ENCODE data around the gene RABEP1.

The RABEP1 gene

GRCh38 chr17:5391678-5392077 lies 109.6 kb downstream of the RABEP1 start:
- Histone ChIP-seq H3K9ac (ENCODE audit: low read depth in 1 of 2, low read length in 2 of 2) (no peak overlapping the region), H3K27ac (ENCODE audit: low read depth, low read length) (no peak overlapping the region), H3K4me3 (ENCODE audit: low read depth in 1 of 2, low read length in 2 of 2) (no peak overlapping the region), H3K27me3 (ENCODE audit: control insufficient read depth in 1 of 2, insufficient read depth in 2 of 2, low read length in 2 of 2) (no peaks in the 10 kb centered on the region), H3K9me3 (ENCODE audit: control insufficient read depth in 1 of 2, low read length in 2 of 2) (no peaks in the 10 kb centered on the region), H3K4me1 (ENCODE audit: control insufficient read depth in 1 of 2, insufficient read depth in 2 of 2, low read length in 2 of 2) (no peaks in the 10 kb centered on the region), H3K36me3 (ENCODE audit: control insufficient read depth in 1 of 2, insufficient read depth in 2 of 2, low read length in 2 of 2) (peaks cover 47 to 76% of the 10 kb centered on the region in 2 donors)

- Histone ChIP-seq H3K9me3 (ENCODE audit: control insufficient read depth in 1 of 2, low read length in 2 of 2) (no peaks in the 10 kb centered on the region), H3K27me3 (ENCODE audit: control insufficient read depth in 1 of 2, insufficient read depth in 2 of 2, low read length in 2 of 2) (no peaks in the 10 kb centered on the region), H3K36me3 (ENCODE audit: control insufficient read depth in 1 of 2, insufficient read depth in 2 of 2, low read length in 2 of 2) (peaks cover 29 to 71% of the 10 kb centered on the region in 2 donors), H3K4me1 (ENCODE audit: control insufficient read depth in 1 of 2, insufficient read depth in 2 of 2, low read length in 2 of 2) (no peaks in the 10 kb centered on the region), H3K9ac (ENCODE audit: low read depth in 1 of 2, low read length in 2 of 2) (no peak overlapping the region), H3K4me3 (ENCODE audit: low read depth in 1 of 2, low read length in 2 of 2) (no peak overlapping the region), H3K27ac (ENCODE audit: low read depth, low read length) (no peak overlapping the region)
Observed at GRCh38 chr17:5396612-5397011, 114.5 kb downstream of the RABEP1 start.

- Histone ChIP-seq H3K9me3 (ENCODE audit: control insufficient read depth in 1 of 2, low read length in 2 of 2) (no peaks in the 10 kb centered on the region), H3K4me3 (ENCODE audit: low read depth in 1 of 2, low read length in 2 of 2) (no peak overlapping the region), H3K27ac (ENCODE audit: low read depth, low read length) (no peak overlapping the region), H3K36me3 (ENCODE audit: control insufficient read depth in 1 of 2, insufficient read depth in 2 of 2, low read length in 2 of 2) (peaks cover 26 to 77% of the 10 kb centered on the region in 2 donors), H3K4me1 (ENCODE audit: control insufficient read depth in 1 of 2, insufficient read depth in 2 of 2, low read length in 2 of 2) (no peaks in the 10 kb centered on the region), H3K9ac (ENCODE audit: low read depth in 1 of 2, low read length in 2 of 2) (no peak overlapping the region), H3K27me3 (ENCODE audit: control insufficient read depth in 1 of 2, insufficient read depth in 2 of 2, low read length in 2 of 2) (no peaks in the 10 kb centered on the region)
Observed at GRCh38 chr17:5399767-5400166, 117.7 kb downstream of the RABEP1 start.

- Histone ChIP-seq H3K36me3 (ENCODE audit: control insufficient read depth in 1 of 2, insufficient read depth in 2 of 2, low read length in 2 of 2) (peaks cover 54 to 91% of the 10 kb centered on the region in 2 donors), H3K27ac (ENCODE audit: low read depth, low read length) (no peak overlapping the region), H3K4me3 (ENCODE audit: low read depth in 1 of 2, low read length in 2 of 2) (no peak overlapping the region)
Observed at GRCh38 chr17:5405400-5405799, 123.3 kb downstream of the RABEP1 start.

GRCh38 chr17:5408186-5408585 lies 126.1 kb downstream of the RABEP1 start:
- Histone ChIP-seq H3K27me3 (ENCODE audit: control insufficient read depth in 1 of 2, insufficient read depth in 2 of 2, low read length in 2 of 2) (no peaks in the 10 kb centered on the region), H3K36me3 (ENCODE audit: control insufficient read depth in 1 of 2, insufficient read depth in 2 of 2, low read length in 2 of 2) (peaks cover 69 to 89% of the 10 kb centered on the region in 2 donors), H3K27ac (ENCODE audit: low read depth, low read length) (no peak overlapping the region), H3K4me1 (ENCODE audit: control insufficient read depth in 1 of 2, insufficient read depth in 2 of 2, low read length in 2 of 2) (peaks cover 0 to 6% of the 10 kb centered on the region in 2 donors), H3K9me3 (ENCODE audit: control insufficient read depth in 1 of 2, low read length in 2 of 2) (no peaks in the 10 kb centered on the region), H3K9ac (ENCODE audit: low read depth in 1 of 2, low read length in 2 of 2) (no peak overlapping the region), H3K4me3 (ENCODE audit: low read depth in 1 of 2, low read length in 2 of 2) (no peak overlapping the region)

More at GRCh38 chr17:5405400-5405799, 123.3 kb downstream of the RABEP1 start:
- H3K4me1 ChIP-seq (ENCODE audit: control insufficient read depth in 1 of 2, insufficient read depth in 2 of 2, low read length in 2 of 2): peaks cover 0 to 6% of the 10 kb centered on the region in 2 donors
- H3K9me3 ChIP-seq (ENCODE audit: control insufficient read depth in 1 of 2, low read length in 2 of 2): no peaks in the 10 kb centered on the region
- H3K27me3 ChIP-seq (ENCODE audit: control insufficient read depth in 1 of 2, insufficient read depth in 2 of 2, low read length in 2 of 2): no peaks in the 10 kb centered on the region
- H3K9ac ChIP-seq (ENCODE audit: low read depth in 1 of 2, low read length in 2 of 2): no peak overlapping the region

- Histone ChIP-seq H3K4me3 (ENCODE audit: low read depth in 1 of 2, low read length in 2 of 2) (no peak overlapping the region), H3K4me1 (ENCODE audit: control insufficient read depth in 1 of 2, insufficient read depth in 2 of 2, low read length in 2 of 2) (no peaks in the 10 kb centered on the region), H3K27ac (ENCODE audit: low read depth, low read length) (no peak overlapping the region), H3K27me3 (ENCODE audit: control insufficient read depth in 1 of 2, insufficient read depth in 2 of 2, low read length in 2 of 2) (no peaks in the 10 kb centered on the region), H3K9me3 (ENCODE audit: control insufficient read depth in 1 of 2, low read length in 2 of 2) (no peaks in the 10 kb centered on the region), H3K36me3 (ENCODE audit: control insufficient read depth in 1 of 2, insufficient read depth in 2 of 2, low read length in 2 of 2) (peaks cover 60 to 84% of the 10 kb centered on the region in 2 donors), H3K9ac (ENCODE audit: low read depth in 1 of 2, low read length in 2 of 2) (no peak overlapping the region)
Observed at GRCh38 chr17:5410594-5411272, 128.6 kb downstream of the RABEP1 start.

- Histone ChIP-seq H3K27me3 (ENCODE audit: control insufficient read depth in 1 of 2, insufficient read depth in 2 of 2, low read length in 2 of 2) (no peaks in the 10 kb centered on the region), H3K4me3 (ENCODE audit: low read depth in 1 of 2, low read length in 2 of 2) (no peak overlapping the region), H3K9ac (ENCODE audit: low read depth in 1 of 2, low read length in 2 of 2) (no peak overlapping the region), H3K36me3 (ENCODE audit: control insufficient read depth in 1 of 2, insufficient read depth in 2 of 2, low read length in 2 of 2) (peaks cover 40 to 57% of the 10 kb centered on the region in 2 donors), H3K9me3 (ENCODE audit: control insufficient read depth in 1 of 2, low read length in 2 of 2) (no peaks in the 10 kb centered on the region), H3K4me1 (ENCODE audit: control insufficient read depth in 1 of 2, insufficient read depth in 2 of 2, low read length in 2 of 2) (peaks cover 8 to 20% of the 10 kb centered on the region in 2 donors), H3K27ac (ENCODE audit: low read depth, low read length) (no peak overlapping the region)
Observed at GRCh38 chr17:5413682-5414081, 131.6 kb downstream of the RABEP1 start.

GRCh38 chr17:5416901-5417300 lies 134.8 kb downstream of the RABEP1 start:
- H3K27ac ChIP-seq (ENCODE audit: low read depth, low read length): no peak overlapping the region
- H3K27me3 ChIP-seq (ENCODE audit: control insufficient read depth in 1 of 2, insufficient read depth in 2 of 2, low read length in 2 of 2): no peaks in the 10 kb centered on the region
- peaks cover 23 to 37% of the 10 kb centered on the region in 2 donors for H3K36me3 ChIP-seq (ENCODE audit: control insufficient read depth in 1 of 2, insufficient read depth in 2 of 2, low read length in 2 of 2)
- no peaks in the 10 kb centered on the region for H3K9me3 ChIP-seq (ENCODE audit: control insufficient read depth in 1 of 2, low read length in 2 of 2)
- H3K4me1 ChIP-seq (ENCODE audit: control insufficient read depth in 1 of 2, insufficient read depth in 2 of 2, low read length in 2 of 2): peaks cover 18 to 32% of the 10 kb centered on the region in 2 donors
- peak overlapping the region in 1 of 2 donors; percentile 23 for H3K4me3 ChIP-seq (ENCODE audit: low read depth in 1 of 2, low read length in 2 of 2)
- H3K9ac ChIP-seq (ENCODE audit: low read depth in 1 of 2, low read length in 2 of 2): no peak overlapping the region

- Histone ChIP-seq H3K9me3 (ENCODE audit: control insufficient read depth in 1 of 2, low read length in 2 of 2) (no peaks in the 10 kb centered on the region), H3K27me3 (ENCODE audit: control insufficient read depth in 1 of 2, insufficient read depth in 2 of 2, low read length in 2 of 2) (no peaks in the 10 kb centered on the region), H3K4me3 (ENCODE audit: low read depth in 1 of 2, low read length in 2 of 2) (peak overlapping the region; percentile 90 to 91), H3K4me1 (ENCODE audit: control insufficient read depth in 1 of 2, insufficient read depth in 2 of 2, low read length in 2 of 2) (peaks cover 18 to 32% of the 10 kb centered on the region in 2 donors), H3K27ac (ENCODE audit: low read depth, low read length) (peak overlapping the region; percentile 93), H3K9ac (ENCODE audit: low read depth in 1 of 2, low read length in 2 of 2) (peak overlapping the region; percentile 82 to 98), H3K36me3 (ENCODE audit: control insufficient read depth in 1 of 2, insufficient read depth in 2 of 2, low read length in 2 of 2) (peaks cover 4 to 36% of the 10 kb centered on the region in 2 donors)
Observed at GRCh38 chr17:5418858-5419355, 136.8 kb downstream of the RABEP1 start.

GRCh38 chr17:5419356-5419958 lies 137.4 kb downstream of the RABEP1 start, which contains the start of gene NUP88:
TSS of gene NUP88 (minus strand) at chr17:5419662. CDS start at chr17:5419650, 12 bp downstream.
- Histone ChIP-seq H3K9ac (ENCODE audit: low read depth in 1 of 2, low read length in 2 of 2) (peak within 1 kb of the TSS; percentile 82 to 98), H3K27ac (ENCODE audit: low read depth, low read length) (peak within 1 kb of the TSS; percentile 93), H3K9me3 (ENCODE audit: control insufficient read depth in 1 of 2, low read length in 2 of 2) (no peaks in the 10 kb centered on the region), H3K36me3 (ENCODE audit: control insufficient read depth in 1 of 2, insufficient read depth in 2 of 2, low read length in 2 of 2) (peaks cover 6 to 36% of the 10 kb centered on the region in 2 donors), H3K27me3 (ENCODE audit: control insufficient read depth in 1 of 2, insufficient read depth in 2 of 2, low read length in 2 of 2) (no peaks in the 10 kb centered on the region), H3K4me1 (ENCODE audit: control insufficient read depth in 1 of 2, insufficient read depth in 2 of 2, low read length in 2 of 2) (peaks cover 18 to 32% of the 10 kb centered on the region in 2 donors), H3K4me3 (ENCODE audit: low read depth in 1 of 2, low read length in 2 of 2) (peak within 1 kb of the TSS; percentile 90 to 91)
